ENCODE measurements around the gene AHCY. TPM values are rescaled to one million over a fixed set of nuclear protein-coding genes. Genes with fewer than 3 reads are reported as not detected.

Gene AHCY
- total RNA-seq, 4 donors from 2014 or later, result 43.7 to 88.9 (median 80.4) TPM

- Histone ChIP-seq H3K4me1 (peaks cover 24% of the 10 kb centered on the region), H3K27ac (peak overlapping the region; percentile 94), H3K4me3 (peak overlapping the region; percentile 72), H3K9me3 (no peaks in the 10 kb centered on the region), H3K27me3 (no peaks in the 10 kb centered on the region), H3K36me3 (no peaks in the 10 kb centered on the region)
- TF ChIP-seq CTCF (IDR thresholded peaks at IDR 0.05) (no peak), POLR2A (IDR thresholded peaks at IDR 0.05) (no peak), POLR2AphosphoS5 (IDR thresholded peaks at IDR 0.05) (no peak), EP300 (IDR thresholded peaks at IDR 0.05) (no peak)
- no peak for DNase-seq (ENCODE audit: low spot score in 2 of 2)
- WGBS, result 25% methylated on average over 9 of the region's 9 CpGs
Observed at GRCh38 chr20:34302312-34302722, 838 bp downstream of the AHCY start.

GRCh38 chr20:34301587-34302311, 1.4 kb downstream of the AHCY start:
- no peak for DNase-seq (ENCODE audit: low spot score in 2 of 2)
- H3K4me1 ChIP-seq, result peaks cover 24% of the 10 kb centered on the region
- H3K36me3 ChIP-seq, result no peaks in the 10 kb centered on the region
- 91% methylated on average over 17 of the region's 17 CpGs for WGBS
- H3K27me3 ChIP-seq, result no peaks in the 10 kb centered on the region
- H3K27ac ChIP-seq, result no peak overlapping the region
- H3K9me3 ChIP-seq, result no peaks in the 10 kb centered on the region
- H3K4me3 ChIP-seq, result peak overlapping the region; percentile 72
- TF ChIP-seq POLR2AphosphoS5 (IDR thresholded peaks at IDR 0.05) (no peak), CTCF (IDR thresholded peaks at IDR 0.05) (no peak), POLR2A (IDR thresholded peaks at IDR 0.05) (no peak), EP300 (IDR thresholded peaks at IDR 0.05) (no peak)

GRCh38 chr20:34300809-34301586, 2.2 kb downstream of the AHCY start:
- no peak for TF ChIP-seq POLR2AphosphoS5 (IDR thresholded peaks at IDR 0.05)
- Histone ChIP-seq H3K9me3 (no peaks in the 10 kb centered on the region), H3K4me1 (peaks cover 24% of the 10 kb centered on the region), H3K27ac (no peak overlapping the region), H3K36me3 (no peaks in the 10 kb centered on the region), H3K27me3 (no peaks in the 10 kb centered on the region), H3K4me3 (no peak overlapping the region)
- 61% methylated on average over 6 of the region's 7 CpGs for WGBS
- DNase-seq (ENCODE audit: low spot score in 2 of 2), result no peak

GRCh38 chr20:34300256-34300806, 2.8 kb downstream of the AHCY start:
- 84% methylated on average over 3 of the region's 3 CpGs for WGBS
- Histone ChIP-seq H3K36me3 (peaks cover 1% of the 10 kb centered on the region), H3K27ac (no peak overlapping the region), H3K4me1 (peaks cover 24% of the 10 kb centered on the region), H3K9me3 (no peaks in the 10 kb centered on the region), H3K27me3 (no peaks in the 10 kb centered on the region), H3K4me3 (no peak overlapping the region)
- DNase-seq (ENCODE audit: low spot score in 2 of 2), result no peak
- TF ChIP-seq EP300 (IDR thresholded peaks at IDR 0.05), result no peak
- TF ChIP-seq POLR2A (IDR thresholded peaks at IDR 0.05), result no peak
- TF ChIP-seq POLR2AphosphoS5 (IDR thresholded peaks at IDR 0.05), result no peak
- TF ChIP-seq CTCF (IDR thresholded peaks at IDR 0.05), result no peak

- Histone ChIP-seq H3K9me3 (no peaks in the 10 kb centered on the region), H3K36me3 (peaks cover 8% of the 10 kb centered on the region), H3K27ac (no peak overlapping the region), H3K4me3 (no peak overlapping the region), H3K4me1 (peaks cover 24% of the 10 kb centered on the region), H3K27me3 (no peaks in the 10 kb centered on the region)
- no peak for DNase-seq (ENCODE audit: low spot score in 2 of 2)
- 87% methylated on average over 11 of the region's 11 CpGs for WGBS
- TF ChIP-seq EP300 (IDR thresholded peaks at IDR 0.05), result no peak
Observed at GRCh38 chr20:34299556-34300255, 3.4 kb downstream of the AHCY start.
